Measurements from ENCODE around the gene NUDT22.

- no peak for TF ChIP-seq CTCF (IDR thresholded peaks at IDR 0.05; ENCODE audit: low read length)
- no peak for TF ChIP-seq EZH2 (IDR thresholded peaks at IDR 0.05; ENCODE audit: borderline replicate concordance, low read length)
Measured at GRCh38 chr11:64245401-64245796, 19.3 kb downstream of the NUDT22 start.

Measured in OCI-LY1 (cell line).